DOHH2 (cell line): ENCODE measurements around the gene TNRC6C.
"Not testable (repeated sequence)": the region's sequence is repeated elsewhere in the genome, so short reads cannot be mapped to it uniquely, and the experiment has no call there.

Source experiments
- CTCF ChIP-seq: fragments of 200-600 bp; sonication (generic); IDR thresholded peaks from one replicate; pipeline ENCODE4 v1.5.1; 2014; ENCODE audit warnings: antibody characterized with exemption, mild to moderate bottlenecking, low read depth, low read length; ENCODE audit not compliant: poor library complexity, severe bottlenecking
- EZH2phosphoT487 ChIP-seq: fragments of 200-600 bp; sonication (generic); IDR thresholded peaks from 2 replicates; pipeline ENCODE4 v1.6.1; 2017; ENCODE audit warnings: borderline replicate concordance, mild to moderate bottlenecking, antibody characterized with exemption, low read length, moderate library complexity, mixed read lengths

- not testable (repeated sequence) for TF ChIP-seq CTCF, EZH2phosphoT487
These were observed 123.9 kb downstream of the TNRC6C start for GRCh38 chr17:78082355-78082872.
